ELR (cell line): Measurements from ENCODE around the gene TST.

Experiments
- DNase-seq: peaks from one replicate; pipeline ENCODE4 v3.0.0-alpha.2; 2015; ENCODE audit warnings: low read depth

The TST gene

GRCh38 chr22:37032134-37032534 is 12.9 kb upstream of the TST start:
- DNase-seq = no peak

GRCh38 chr22:37030560-37031281 is 11.5 kb upstream of the TST start:
- DNase-seq = no peak

- DNase-seq = no peak
These were observed 9.7 kb upstream of the TST start for GRCh38 chr22:37028692-37029674.

GRCh38 chr22:37027556-37027955 is 8.3 kb upstream of the TST start:
- DNase-seq = no peak

- DNase-seq = no peak
These were observed 7.1 kb upstream of the TST start for GRCh38 chr22:37026325-37026724.

GRCh38 chr22:37025500-37026070 is 6.3 kb upstream of the TST start:
- DNase-seq = no peak

GRCh38 chr22:37024339-37025157 is 5.3 kb upstream of the TST start:
- DNase-seq = no peak

- no peak for DNase-seq
These were observed 4.6 kb upstream of the TST start for GRCh38 chr22:37023743-37024338.

- DNase-seq = no peak
These were observed 3.5 kb upstream of the TST start for GRCh38 chr22:37022483-37023337.

GRCh38 chr22:37021710-37022482 is 2.6 kb upstream of the TST start:
- DNase-seq = peak; percentile 65

- DNase-seq = no peak
These were observed 1.8 kb upstream of the TST start for GRCh38 chr22:37021041-37021440.

GRCh38 chr22:37020192-37020479 is 889 bp upstream of the TST start:
- peak; percentile 60 for DNase-seq

- peak; percentile 60 for DNase-seq
These were observed 385 bp downstream of the TST start for GRCh38 chr22:37018815-37019308.

- no peak for DNase-seq
These were observed 997 bp downstream of the TST start for GRCh38 chr22:37018086-37018814.

GRCh38 chr22:37017356-37017755 is 1.9 kb downstream of the TST start:
- DNase-seq = no peak

GRCh38 chr22:37016134-37016910 is 2.9 kb downstream of the TST start:
- no peak for DNase-seq

- no peak for DNase-seq
These were observed 3.7 kb downstream of the TST start for GRCh38 chr22:37015587-37015878.

- no peak for DNase-seq
These were observed 4.2 kb downstream of the TST start for GRCh38 chr22:37014835-37015586.
